Measurements from ENCODE around the gene D2HGDH. TPM values are rescaled to one million over a fixed set of nuclear protein-coding genes. Genes with fewer than 3 reads are reported as not detected.
"Not testable (repeated sequence)": the region's sequence is repeated elsewhere in the genome, so short reads cannot be mapped to it uniquely, and the experiment has no call there.

The D2HGDH gene
- total RNA-seq, 1 donor: 13.4 TPM

DNA sequence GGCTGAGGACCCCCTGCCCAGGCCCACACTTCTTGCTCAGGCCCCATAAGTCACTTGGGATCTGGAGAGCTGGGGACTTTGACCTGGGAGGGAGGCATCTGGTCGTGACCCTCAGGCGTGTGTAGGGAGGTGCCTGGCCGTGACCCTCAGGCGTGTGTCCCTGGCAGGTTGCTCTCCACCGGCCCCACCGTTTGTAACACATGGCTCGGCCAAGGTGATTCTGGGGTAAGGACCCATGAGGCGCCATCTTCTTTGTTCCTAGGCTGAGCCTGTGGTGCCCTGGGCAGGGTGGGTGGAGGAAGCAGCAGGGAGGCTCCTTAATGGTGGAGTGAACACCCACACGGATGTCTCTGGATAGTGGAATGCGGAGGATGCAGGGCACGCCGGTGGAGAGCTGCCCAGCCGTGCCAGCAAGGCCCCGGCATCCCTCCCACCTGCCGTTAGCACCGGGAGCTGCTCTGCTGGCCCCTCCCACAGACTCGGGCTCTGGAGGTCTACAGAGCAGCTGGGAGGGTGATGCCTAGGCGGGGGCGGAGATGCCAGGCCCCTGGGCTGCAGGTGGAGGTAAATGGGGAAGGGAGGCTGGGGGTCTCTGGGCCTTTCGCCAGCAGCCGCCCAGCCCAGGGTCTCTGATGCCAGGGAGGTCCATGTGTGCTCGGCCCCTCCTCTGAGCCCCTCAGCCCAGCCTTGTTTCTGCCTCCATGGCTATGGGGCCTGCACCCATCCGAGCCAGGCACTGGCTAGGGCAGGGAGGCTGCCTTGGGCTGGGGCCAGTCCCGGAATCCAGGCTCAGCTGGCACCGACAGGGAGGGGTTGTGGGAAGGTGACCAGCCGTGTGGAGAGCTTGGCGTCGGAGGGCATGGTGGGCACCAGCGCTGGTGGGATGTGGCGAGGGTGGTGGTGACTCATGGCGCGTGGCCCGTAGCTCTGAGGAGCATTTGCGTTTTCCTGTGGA is 41.1 kb downstream of the D2HGDH start:
- no peak for DNase-seq (ENCODE audit: low read depth)
- H3K4me3 ChIP-seq (ENCODE audit: low read depth, low read length): no peak overlapping the region
- TF ChIP-seq, protein P1, sequence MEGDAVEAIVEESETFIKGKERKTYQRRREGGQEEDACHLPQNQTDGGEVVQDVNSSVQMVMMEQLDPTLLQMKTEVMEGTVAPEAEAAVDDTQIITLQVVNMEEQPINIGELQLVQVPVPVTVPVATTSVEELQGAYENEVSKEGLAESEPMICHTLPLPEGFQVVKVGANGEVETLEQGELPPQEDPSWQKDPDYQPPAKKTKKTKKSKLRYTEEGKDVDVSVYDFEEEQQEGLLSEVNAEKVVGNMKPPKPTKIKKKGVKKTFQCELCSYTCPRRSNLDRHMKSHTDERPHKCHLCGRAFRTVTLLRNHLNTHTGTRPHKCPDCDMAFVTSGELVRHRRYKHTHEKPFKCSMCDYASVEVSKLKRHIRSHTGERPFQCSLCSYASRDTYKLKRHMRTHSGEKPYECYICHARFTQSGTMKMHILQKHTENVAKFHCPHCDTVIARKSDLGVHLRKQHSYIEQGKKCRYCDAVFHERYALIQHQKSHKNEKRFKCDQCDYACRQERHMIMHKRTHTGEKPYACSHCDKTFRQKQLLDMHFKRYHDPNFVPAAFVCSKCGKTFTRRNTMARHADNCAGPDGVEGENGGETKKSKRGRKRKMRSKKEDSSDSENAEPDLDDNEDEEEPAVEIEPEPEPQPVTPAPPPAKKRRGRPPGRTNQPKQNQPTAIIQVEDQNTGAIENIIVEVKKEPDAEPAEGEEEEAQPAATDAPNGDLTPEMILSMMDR (IDR thresholded peaks at IDR 0.05; ENCODE audit: insufficient read depth, low read depth, low read length): no peak

DNA sequence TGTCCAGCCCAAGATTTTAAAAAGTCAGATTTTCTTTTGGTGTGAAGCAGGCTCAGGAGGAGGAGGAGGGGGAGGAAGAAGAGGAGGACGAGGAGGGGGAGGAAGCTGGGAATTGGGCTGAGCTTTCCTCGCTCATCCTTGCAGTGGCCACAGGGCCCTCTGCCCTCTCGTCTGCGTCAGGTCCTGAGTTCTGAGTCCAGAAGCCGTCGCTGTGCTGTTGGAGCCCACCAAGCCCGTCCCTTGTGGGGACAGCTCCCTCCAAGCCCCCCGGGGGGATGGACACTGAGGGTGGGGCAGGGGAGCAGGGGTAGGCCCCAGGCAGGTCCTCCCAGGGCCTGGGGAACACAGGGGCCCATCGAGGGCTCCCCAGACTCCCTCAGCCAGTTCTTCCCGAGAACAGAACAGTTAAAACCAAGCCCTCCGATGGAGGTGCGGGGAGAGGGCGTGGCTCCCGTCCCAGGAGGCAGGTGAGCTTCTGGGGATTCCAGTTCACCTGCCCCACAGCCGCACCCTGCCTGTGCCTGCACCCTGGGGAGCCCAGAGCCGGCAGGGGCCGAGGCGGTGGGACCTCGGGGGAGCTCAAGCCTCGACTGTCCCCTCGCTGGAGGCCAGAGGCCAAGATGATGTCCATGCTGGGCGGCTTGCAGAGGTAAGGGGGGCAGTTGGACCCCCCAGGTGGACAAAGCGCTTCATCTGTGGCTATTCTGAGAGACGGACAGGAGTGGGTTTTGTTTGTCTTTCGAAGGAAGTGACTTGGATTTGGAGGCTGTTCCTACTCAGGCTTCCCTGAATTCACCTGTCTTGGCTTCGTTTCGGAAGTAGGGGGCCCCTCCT is 42.1 kb downstream of the D2HGDH start, which contains the start of gene GAL3ST2:
Gene GAL3ST2 (plus strand): TSS at position 487 of the 834 bp plus-strand sequence. CDS start 134 bp downstream, at position 621.
- H3K4me3 ChIP-seq (ENCODE audit: low read depth, low read length): no peak within 1 kb of the TSS
- no peak for DNase-seq (ENCODE audit: low read depth)
- TF ChIP-seq, protein P1 (IDR thresholded peaks at IDR 0.05; ENCODE audit: insufficient read depth, low read depth, low read length): no peak

DNA sequence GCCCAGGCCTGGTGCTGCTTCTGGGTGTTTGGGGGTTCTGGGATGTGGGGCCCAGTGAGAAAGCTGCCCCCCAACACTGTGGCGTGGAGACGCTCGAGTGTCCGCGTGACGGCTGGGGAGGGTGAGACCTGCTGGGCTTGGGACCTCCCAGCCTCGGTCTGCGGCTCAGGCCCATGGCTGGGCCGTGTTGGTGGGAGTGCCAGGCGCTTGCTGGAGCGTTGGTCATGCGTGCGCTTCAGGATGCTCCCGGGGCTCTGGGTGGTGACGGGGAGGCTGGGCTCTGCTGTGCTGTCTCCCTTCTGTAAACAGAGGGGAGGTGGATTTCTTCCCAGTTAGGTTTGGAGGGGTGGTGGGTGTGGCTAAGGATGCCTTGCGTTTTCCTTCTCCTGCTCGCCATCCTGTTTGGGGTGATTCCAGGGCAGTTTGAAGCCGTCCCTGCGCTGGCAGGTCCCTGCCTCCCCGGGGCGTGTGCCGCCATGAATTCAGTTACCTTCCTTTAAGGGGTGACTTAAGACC is 42.8 kb downstream of the D2HGDH start:
- TF ChIP-seq, protein P1 (IDR thresholded peaks at IDR 0.05; ENCODE audit: insufficient read depth, low read depth, low read length): no peak
- no peak for DNase-seq (ENCODE audit: low read depth)
- no peak overlapping the region for H3K4me3 ChIP-seq (ENCODE audit: low read depth, low read length)

- H3K4me3 ChIP-seq (ENCODE audit: low read depth, low read length): no peak overlapping the region
- no peak for DNase-seq (ENCODE audit: low read depth)
- TF ChIP-seq, protein P1 (IDR thresholded peaks at IDR 0.05; ENCODE audit: insufficient read depth, low read depth, low read length): no peak
Observed at GRCh38 chr2:241777686-241778627, 43.5 kb downstream of the D2HGDH start.

GRCh38 chr2:241780939-241781569 is 46.6 kb downstream of the D2HGDH start:
- TF ChIP-seq, protein P1 (IDR thresholded peaks at IDR 0.05; ENCODE audit: insufficient read depth, low read depth, low read length): no peak
- DNase-seq (ENCODE audit: low read depth): no peak
- no peak overlapping the region for H3K4me3 ChIP-seq (ENCODE audit: low read depth, low read length)

GRCh38 chr2:241782053-241782452 is 47.6 kb downstream of the D2HGDH start:
- DNase-seq (ENCODE audit: low read depth); H3K4me3 ChIP-seq (ENCODE audit: low read depth, low read length): not testable (repeated sequence)
